ENCODE results near the gene TNNT2.

GRCh38 chr1:201359873-201360210 is 17.6 kb downstream of the TNNT2 start:
- TF ChIP-seq, protein P1, sequence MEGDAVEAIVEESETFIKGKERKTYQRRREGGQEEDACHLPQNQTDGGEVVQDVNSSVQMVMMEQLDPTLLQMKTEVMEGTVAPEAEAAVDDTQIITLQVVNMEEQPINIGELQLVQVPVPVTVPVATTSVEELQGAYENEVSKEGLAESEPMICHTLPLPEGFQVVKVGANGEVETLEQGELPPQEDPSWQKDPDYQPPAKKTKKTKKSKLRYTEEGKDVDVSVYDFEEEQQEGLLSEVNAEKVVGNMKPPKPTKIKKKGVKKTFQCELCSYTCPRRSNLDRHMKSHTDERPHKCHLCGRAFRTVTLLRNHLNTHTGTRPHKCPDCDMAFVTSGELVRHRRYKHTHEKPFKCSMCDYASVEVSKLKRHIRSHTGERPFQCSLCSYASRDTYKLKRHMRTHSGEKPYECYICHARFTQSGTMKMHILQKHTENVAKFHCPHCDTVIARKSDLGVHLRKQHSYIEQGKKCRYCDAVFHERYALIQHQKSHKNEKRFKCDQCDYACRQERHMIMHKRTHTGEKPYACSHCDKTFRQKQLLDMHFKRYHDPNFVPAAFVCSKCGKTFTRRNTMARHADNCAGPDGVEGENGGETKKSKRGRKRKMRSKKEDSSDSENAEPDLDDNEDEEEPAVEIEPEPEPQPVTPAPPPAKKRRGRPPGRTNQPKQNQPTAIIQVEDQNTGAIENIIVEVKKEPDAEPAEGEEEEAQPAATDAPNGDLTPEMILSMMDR (IDR thresholded peaks at IDR 0.05): no peak
- TF ChIP-seq POLR2A (IDR thresholded peaks at IDR 0.05): no peak
